AG09319 (cell line): ENCODE measurements around the gene BRD3OS.

Experiments
- DNase-seq: peaks from one replicate; pipeline ENCODE4 v3.0.0-alpha.2; 2010; ENCODE audit warnings: low read depth; ENCODE audit errors: extremely low read depth
- CTCF ChIP-seq: IDR thresholded peaks from 2 replicates; pipeline ENCODE4 v1.5.1; 2011; ENCODE audit warnings: low read depth, mild to moderate bottlenecking, inconsistent platforms, low read length, moderate library complexity

BRD3OS gene

GRCh38 chr9:133995012-133995896, 30.0 kb upstream of the BRD3OS start:
- TF ChIP-seq CTCF, result no peak
- DNase-seq, result no peak

GRCh38 chr9:133996531-133997520, 28.5 kb upstream of the BRD3OS start:
- DNase-seq, result no peak
- TF ChIP-seq CTCF, result no peak

- DNase-seq, result no peak
- no peak for TF ChIP-seq CTCF
Observed at GRCh38 chr9:133997584-133997983, 27.7 kb upstream of the BRD3OS start.

- no peak for TF ChIP-seq CTCF
- DNase-seq, result no peak
Observed at GRCh38 chr9:133998915-133999595, 26.2 kb upstream of the BRD3OS start.

GRCh38 chr9:133999851-134000265, 25.4 kb upstream of the BRD3OS start:
- DNase-seq, result no peak

GRCh38 chr9:134002796-134003195, 22.5 kb upstream of the BRD3OS start:
- DNase-seq, result no peak
- no peak for TF ChIP-seq CTCF

More at GRCh38 chr9:133999851-134000265, 25.4 kb upstream of the BRD3OS start:
- TF ChIP-seq CTCF, result no peak
